ENCODE results near the gene PPARA.

The PPARA gene

GRCh38 chr22:46172522-46173110 lies 22.3 kb downstream of the PPARA start:
- Histone ChIP-seq H3K36me3 (ENCODE audit: insufficient read depth, low read length) (no peaks in the 10 kb centered on the region), H3K27me3 (ENCODE audit: control insufficient read depth, insufficient read depth, low read length) (no peaks in the 10 kb centered on the region), H3K4me1 (ENCODE audit: control insufficient read depth, insufficient read depth, low read length) (peaks cover 28% of the 10 kb centered on the region), H3K4me2 (ENCODE audit: low read length) (peak overlapping the region; percentile 62), H3K9ac (ENCODE audit: low read depth, low read length) (no peak overlapping the region), H3K9me3 (replicated peaks; ENCODE audit: low read length) (no peaks in the 10 kb centered on the region), H3K4me3 (ENCODE audit: low read length) (no peak overlapping the region)

GRCh38 chr22:46173152-46173551 lies 22.8 kb downstream of the PPARA start:
- Histone ChIP-seq H3K9me3 (replicated peaks; ENCODE audit: low read length) (no peaks in the 10 kb centered on the region), H3K36me3 (ENCODE audit: insufficient read depth, low read length) (no peaks in the 10 kb centered on the region), H3K9ac (ENCODE audit: low read depth, low read length) (no peak overlapping the region), H3K4me1 (ENCODE audit: control insufficient read depth, insufficient read depth, low read length) (peaks cover 28% of the 10 kb centered on the region), H3K27me3 (ENCODE audit: control insufficient read depth, insufficient read depth, low read length) (no peaks in the 10 kb centered on the region), H3K4me3 (ENCODE audit: low read length) (no peak overlapping the region), H3K4me2 (ENCODE audit: low read length) (peak overlapping the region; percentile 3)

GRCh38 chr22:46175631-46176030 lies 25.3 kb downstream of the PPARA start:
- peaks cover 7% of the 10 kb centered on the region for H3K9me3 ChIP-seq (replicated peaks; ENCODE audit: low read length)
- H3K9ac ChIP-seq (ENCODE audit: low read depth, low read length), result no peak overlapping the region
- peak overlapping the region; percentile 1 for H3K4me2 ChIP-seq (ENCODE audit: low read length)
- no peak overlapping the region for H3K4me3 ChIP-seq (ENCODE audit: low read length)
- H3K27me3 ChIP-seq (ENCODE audit: control insufficient read depth, insufficient read depth, low read length), result no peaks in the 10 kb centered on the region
- peaks cover 8% of the 10 kb centered on the region for H3K36me3 ChIP-seq (ENCODE audit: insufficient read depth, low read length)
- H3K4me1 ChIP-seq (ENCODE audit: control insufficient read depth, insufficient read depth, low read length), result peaks cover 27% of the 10 kb centered on the region

- Histone ChIP-seq H3K36me3 (ENCODE audit: insufficient read depth, low read length) (peaks cover 11% of the 10 kb centered on the region), H3K27me3 (ENCODE audit: control insufficient read depth, insufficient read depth, low read length) (no peaks in the 10 kb centered on the region), H3K4me1 (ENCODE audit: control insufficient read depth, insufficient read depth, low read length) (peaks cover 19% of the 10 kb centered on the region), H3K4me2 (ENCODE audit: low read length) (no peak overlapping the region), H3K9me3 (replicated peaks; ENCODE audit: low read length) (peaks cover 14% of the 10 kb centered on the region), H3K9ac (ENCODE audit: low read depth, low read length) (no peak overlapping the region), H3K4me3 (ENCODE audit: low read length) (no peak overlapping the region)
These were observed 26.2 kb downstream of the PPARA start for GRCh38 chr22:46176508-46177003.

- Histone ChIP-seq H3K4me2 (ENCODE audit: low read length) (no peak overlapping the region), H3K9ac (ENCODE audit: low read depth, low read length) (no peak overlapping the region), H3K4me3 (ENCODE audit: low read length) (no peak overlapping the region), H3K36me3 (ENCODE audit: insufficient read depth, low read length) (peaks cover 11% of the 10 kb centered on the region), H3K27me3 (ENCODE audit: control insufficient read depth, insufficient read depth, low read length) (no peaks in the 10 kb centered on the region), H3K4me1 (ENCODE audit: control insufficient read depth, insufficient read depth, low read length) (peaks cover 4% of the 10 kb centered on the region), H3K9me3 (replicated peaks; ENCODE audit: low read length) (peaks cover 15% of the 10 kb centered on the region)
These were observed 28.6 kb downstream of the PPARA start for GRCh38 chr22:46178755-46179505.

- no peak overlapping the region for H3K4me2 ChIP-seq (ENCODE audit: low read length)
- peaks cover 15% of the 10 kb centered on the region for H3K9me3 ChIP-seq (replicated peaks; ENCODE audit: low read length)
- no peaks in the 10 kb centered on the region for H3K27me3 ChIP-seq (ENCODE audit: control insufficient read depth, insufficient read depth, low read length)
- no peak overlapping the region for H3K9ac ChIP-seq (ENCODE audit: low read depth, low read length)
- peaks cover 13% of the 10 kb centered on the region for H3K36me3 ChIP-seq (ENCODE audit: insufficient read depth, low read length)
- H3K4me1 ChIP-seq (ENCODE audit: control insufficient read depth, insufficient read depth, low read length), result peaks cover 4% of the 10 kb centered on the region
- no peak overlapping the region for H3K4me3 ChIP-seq (ENCODE audit: low read length)
These were observed 29.4 kb downstream of the PPARA start for GRCh38 chr22:46179748-46180147.

- no peak overlapping the region for H3K9ac ChIP-seq (ENCODE audit: low read depth, low read length)
- H3K4me2 ChIP-seq (ENCODE audit: low read length), result no peak overlapping the region
- no peak overlapping the region for H3K4me3 ChIP-seq (ENCODE audit: low read length)
- H3K36me3 ChIP-seq (ENCODE audit: insufficient read depth, low read length), result peaks cover 13% of the 10 kb centered on the region
- peaks cover 15% of the 10 kb centered on the region for H3K9me3 ChIP-seq (replicated peaks; ENCODE audit: low read length)
- H3K27me3 ChIP-seq (ENCODE audit: control insufficient read depth, insufficient read depth, low read length), result no peaks in the 10 kb centered on the region
- H3K4me1 ChIP-seq (ENCODE audit: control insufficient read depth, insufficient read depth, low read length), result peaks cover 4% of the 10 kb centered on the region
These were observed 30.2 kb downstream of the PPARA start for GRCh38 chr22:46180370-46181137.

DNA sequence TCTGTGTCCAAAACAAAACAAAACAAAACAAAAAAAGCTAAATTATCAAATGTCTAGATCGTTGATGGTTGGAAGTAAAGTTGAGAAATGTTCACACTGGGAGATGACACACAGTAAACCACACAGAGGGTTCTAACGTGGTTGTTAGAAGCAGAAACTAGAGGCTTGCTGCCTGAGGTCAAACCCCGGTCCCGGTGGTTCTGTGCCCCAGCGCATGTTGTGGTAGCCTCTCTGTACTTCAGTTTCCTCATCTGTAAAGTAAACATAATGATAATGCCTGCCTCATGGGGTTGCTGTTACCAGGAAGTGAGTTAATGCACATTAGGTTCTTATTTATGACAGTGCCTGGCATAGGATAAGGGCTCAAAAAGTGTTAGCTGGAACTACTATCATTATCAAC lies 33.4 kb downstream of the PPARA start:
- H3K4me1 ChIP-seq (ENCODE audit: control insufficient read depth, insufficient read depth, low read length), result no peaks in the 10 kb centered on the region
- peaks cover 13% of the 10 kb centered on the region for H3K36me3 ChIP-seq (ENCODE audit: insufficient read depth, low read length)
- peaks cover 15% of the 10 kb centered on the region for H3K9me3 ChIP-seq (replicated peaks; ENCODE audit: low read length)
- H3K9ac ChIP-seq (ENCODE audit: low read depth, low read length), result no peak overlapping the region
- H3K4me3 ChIP-seq (ENCODE audit: low read length), result no peak overlapping the region
- H3K27me3 ChIP-seq (ENCODE audit: control insufficient read depth, insufficient read depth, low read length), result no peaks in the 10 kb centered on the region
- no peak overlapping the region for H3K4me2 ChIP-seq (ENCODE audit: low read length)

DNA sequence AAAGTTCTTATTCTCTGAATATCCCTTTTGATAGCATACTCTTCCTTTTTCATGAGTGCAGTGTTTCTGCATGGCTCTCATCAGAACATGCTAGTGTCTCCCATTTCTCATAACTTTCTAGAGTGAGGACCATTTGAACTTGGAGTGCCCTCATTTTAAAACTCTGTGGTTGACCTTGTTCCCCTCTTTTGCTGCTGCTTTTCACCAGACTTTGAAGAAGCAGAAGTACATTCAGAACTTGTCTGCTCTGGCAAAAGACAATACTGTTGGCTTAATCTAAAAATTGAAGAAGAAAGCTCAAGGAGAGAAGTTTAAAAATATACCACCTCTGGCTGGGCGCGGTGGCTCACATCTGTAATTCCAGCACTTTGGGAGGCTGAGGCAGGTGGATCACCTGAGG lies 35.0 kb downstream of the PPARA start:
- no peak overlapping the region for H3K4me2 ChIP-seq (ENCODE audit: low read length)
- no peaks in the 10 kb centered on the region for H3K4me1 ChIP-seq (ENCODE audit: control insufficient read depth, insufficient read depth, low read length)
- H3K27me3 ChIP-seq (ENCODE audit: control insufficient read depth, insufficient read depth, low read length), result no peaks in the 10 kb centered on the region
- no peak overlapping the region for H3K4me3 ChIP-seq (ENCODE audit: low read length)
- H3K36me3 ChIP-seq (ENCODE audit: insufficient read depth, low read length), result peaks cover 9% of the 10 kb centered on the region
- H3K9ac ChIP-seq (ENCODE audit: low read depth, low read length), result no peak overlapping the region
- H3K9me3 ChIP-seq (replicated peaks; ENCODE audit: low read length), result peaks cover 11% of the 10 kb centered on the region

DNA sequence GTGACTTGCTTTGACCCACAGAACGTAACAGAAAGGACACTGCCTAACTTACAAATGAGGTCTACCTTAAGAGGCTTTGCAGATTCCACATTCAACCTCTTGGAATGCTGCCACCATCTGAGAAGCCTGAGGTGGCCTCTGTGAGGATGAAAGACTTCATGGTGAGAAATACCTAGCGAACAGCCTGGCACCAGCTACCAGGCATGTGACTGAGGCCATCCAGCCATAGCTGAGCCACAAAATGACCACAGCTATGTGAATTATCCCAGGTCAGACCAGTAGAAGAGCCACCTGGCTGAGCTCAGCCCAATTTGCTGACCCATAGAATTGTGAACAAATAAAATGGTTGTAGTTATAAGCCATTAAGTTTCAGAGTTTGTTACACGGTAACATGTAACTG lies 37.5 kb downstream of the PPARA start:
- Histone ChIP-seq H3K9me3 (replicated peaks; ENCODE audit: low read length) (no peaks in the 10 kb centered on the region), H3K4me2 (ENCODE audit: low read length) (no peak overlapping the region), H3K4me3 (ENCODE audit: low read length) (no peak overlapping the region), H3K36me3 (ENCODE audit: insufficient read depth, low read length) (peaks cover 2% of the 10 kb centered on the region), H3K4me1 (ENCODE audit: control insufficient read depth, insufficient read depth, low read length) (no peaks in the 10 kb centered on the region), H3K9ac (ENCODE audit: low read depth, low read length) (no peak overlapping the region), H3K27me3 (ENCODE audit: control insufficient read depth, insufficient read depth, low read length) (no peaks in the 10 kb centered on the region)

GRCh38 chr22:46192210-46192993 lies 42.1 kb downstream of the PPARA start:
- no peaks in the 10 kb centered on the region for H3K9me3 ChIP-seq (replicated peaks; ENCODE audit: low read length)
- H3K4me2 ChIP-seq (ENCODE audit: low read length), result no peak overlapping the region
- no peak overlapping the region for H3K4me3 ChIP-seq (ENCODE audit: low read length)
- H3K4me1 ChIP-seq (ENCODE audit: control insufficient read depth, insufficient read depth, low read length), result no peaks in the 10 kb centered on the region
- no peaks in the 10 kb centered on the region for H3K36me3 ChIP-seq (ENCODE audit: insufficient read depth, low read length)
- H3K27me3 ChIP-seq (ENCODE audit: control insufficient read depth, insufficient read depth, low read length), result no peaks in the 10 kb centered on the region
- no peak overlapping the region for H3K9ac ChIP-seq (ENCODE audit: low read depth, low read length)

Measured in skeletal muscle satellite cell (primary cell).